Progenitor cell of endocrine pancreas (in vitro differentiated cells): ENCODE measurements around the gene CNKSR3. TPM values are rescaled to one million over a fixed set of nuclear protein-coding genes. Genes with fewer than 3 reads are reported as not detected.

Experiments
- DNase-seq: peaks from one replicate; pipeline ENCODE4 v3.0.0; 2021; ENCODE audit warnings: low spot score; ENCODE audit not compliant: unreplicated experiment
- H3K27ac Mint-ChIP-seq: 2 replicates; pipeline ENCODE4 v1.8.0; 2021; ENCODE audit warnings: mild to moderate bottlenecking, moderate library complexity, mixed read lengths
- H3K27me3 Mint-ChIP-seq: 2 replicates; pipeline ENCODE4 v1.8.0; 2021; ENCODE audit warnings: mixed read lengths
- H3K36me3 Mint-ChIP-seq: 2 replicates; pipeline ENCODE4 v1.8.0; 2022; ENCODE audit warnings: mixed read lengths; ENCODE audit not compliant: insufficient read depth
- H3K4me1 Mint-ChIP-seq: 2 replicates; pipeline ENCODE4 v1.8.0; 2021; ENCODE audit warnings: low read depth, mixed read lengths
- H3K4me3 Mint-ChIP-seq: 2 replicates; pipeline ENCODE4 v1.8.0; 2021; ENCODE audit warnings: low read depth, mild to moderate bottlenecking, moderate library complexity, mixed read lengths
- H3K9me3 Mint-ChIP-seq: 2 replicates; pipeline ENCODE4 v1.8.0; 2021; ENCODE audit warnings: low read depth, mixed read lengths
- CTCF ChIP-seq: fragments of 200-600 bp; sonication (generic); IDR thresholded peaks from one replicate; pipeline ENCODE4 v1.5.0; 2021; ENCODE audit warnings: antibody characterized with exemption, mild to moderate bottlenecking; ENCODE audit not compliant: unreplicated experiment
- total RNA-seq: library from RNA; stranded (reverse); gene quantifications from 2 replicates; pipeline ENCODE4 v1.2.1, GENCODE V29; 2021

Gene CNKSR3
- total RNA-seq, 1 donor from 2014 or later: 20.3 TPM

- Mint-ChIP-seq H3K9me3 (peaks cover 3% of the 10 kb centered on the region), H3K27ac (no peak overlapping the region), H3K4me1 (peaks cover 5% of the 10 kb centered on the region), H3K4me3 (no peak overlapping the region), H3K27me3 (no peaks in the 10 kb centered on the region), H3K36me3 (peaks cover 15% of the 10 kb centered on the region)
- no peak for DNase-seq
- no peak for TF ChIP-seq CTCF
Measured at GRCh38 chr6:154447954-154448353, 62.5 kb downstream of the CNKSR3 start.

GRCh38 chr6:154446984-154447383 is 63.5 kb downstream of the CNKSR3 start:
- Mint-ChIP-seq H3K27me3 (no peaks in the 10 kb centered on the region), H3K4me1 (peaks cover 5% of the 10 kb centered on the region), H3K4me3 (no peak overlapping the region), H3K27ac (no peak overlapping the region), H3K36me3 (peaks cover 18% of the 10 kb centered on the region), H3K9me3 (peaks cover 3% of the 10 kb centered on the region)
- TF ChIP-seq CTCF: no peak
- DNase-seq: no peak

GRCh38 chr6:154445417-154445816 is 65.1 kb downstream of the CNKSR3 start:
- no peak overlapping the region for H3K27ac Mint-ChIP-seq
- no peak for DNase-seq
- no peak overlapping the region for H3K4me3 Mint-ChIP-seq
- peaks cover 6% of the 10 kb centered on the region for H3K4me1 Mint-ChIP-seq
- TF ChIP-seq CTCF: no peak
- no peaks in the 10 kb centered on the region for H3K27me3 Mint-ChIP-seq
- peaks cover 24% of the 10 kb centered on the region for H3K36me3 Mint-ChIP-seq
- H3K9me3 Mint-ChIP-seq: peaks cover 3% of the 10 kb centered on the region

- no peak for DNase-seq
- H3K4me3 Mint-ChIP-seq: no peak overlapping the region
- H3K27me3 Mint-ChIP-seq: no peaks in the 10 kb centered on the region
- no peak overlapping the region for H3K27ac Mint-ChIP-seq
- peaks cover 20% of the 10 kb centered on the region for H3K4me1 Mint-ChIP-seq
- no peak for TF ChIP-seq CTCF
- H3K36me3 Mint-ChIP-seq: peaks cover 33% of the 10 kb centered on the region
- H3K9me3 Mint-ChIP-seq: peaks cover 3% of the 10 kb centered on the region
Measured at GRCh38 chr6:154441995-154442310, 68.5 kb downstream of the CNKSR3 start.

GRCh38 chr6:154440422-154441043 is 70.0 kb downstream of the CNKSR3 start:
- Mint-ChIP-seq H3K9me3 (peaks cover 8% of the 10 kb centered on the region), H3K4me1 (peaks cover 20% of the 10 kb centered on the region), H3K4me3 (no peak overlapping the region), H3K27ac (no peak overlapping the region), H3K36me3 (peaks cover 42% of the 10 kb centered on the region), H3K27me3 (no peaks in the 10 kb centered on the region)
- TF ChIP-seq CTCF: no peak
- no peak for DNase-seq
